NCI-H187 treated with DMSO at 0.1 percent for 48 hours (cell line): ENCODE results near the gene PRKN.
"Not testable (repeated sequence)": the region's sequence is repeated elsewhere in the genome, so short reads cannot be mapped to it uniquely, and the experiment has no call there.

Experiments
- DNase-seq: peaks from one replicate; lab custom pipeline; 2025; lab: John Stamatoyannopoulos, UW

Gene PRKN

GRCh38 chr6:162710936-162711335, 16.6 kb downstream of the PRKN start:
- DNase-seq = no peak

GRCh38 chr6:162710419-162710818, 17.1 kb downstream of the PRKN start:
- DNase-seq = no peak

GRCh38 chr6:162709431-162709830, 18.1 kb downstream of the PRKN start:
- DNase-seq = no peak

- DNase-seq = no peak
Observed at GRCh38 chr6:162708971-162709370, 18.6 kb downstream of the PRKN start.

- DNase-seq = no peak
Observed at GRCh38 chr6:162706232-162706631, 21.3 kb downstream of the PRKN start.

GRCh38 chr6:162705736-162706135, 21.8 kb downstream of the PRKN start:
- no peak for DNase-seq

GRCh38 chr6:162704001-162704400, 23.6 kb downstream of the PRKN start:
- DNase-seq = no peak

GRCh38 chr6:162702446-162702845, 25.1 kb downstream of the PRKN start:
- DNase-seq = no peak

- no peak for DNase-seq
Observed at GRCh38 chr6:162701551-162701950, 26.0 kb downstream of the PRKN start.

GRCh38 chr6:162700966-162701365, 26.6 kb downstream of the PRKN start:
- DNase-seq = no peak

- DNase-seq = no peak
Observed at GRCh38 chr6:162699961-162700360, 27.6 kb downstream of the PRKN start.

GRCh38 chr6:162698440-162698839, 29.1 kb downstream of the PRKN start:
- DNase-seq = no peak

- DNase-seq = no peak
Observed at GRCh38 chr6:162697872-162698403, 29.6 kb downstream of the PRKN start.

- no peak for DNase-seq
Observed at GRCh38 chr6:162690158-162690557, 37.4 kb downstream of the PRKN start.

GRCh38 chr6:162688751-162689345, 38.7 kb downstream of the PRKN start:
- DNase-seq = no peak

- DNase-seq = no peak
Observed at GRCh38 chr6:162685586-162685985, 42.0 kb downstream of the PRKN start.

- DNase-seq = no peak
Observed at GRCh38 chr6:162684961-162685360, 42.6 kb downstream of the PRKN start.

- no peak for DNase-seq
Observed at GRCh38 chr6:162684052-162684451, 43.5 kb downstream of the PRKN start.

- DNase-seq = no peak
Observed at GRCh38 chr6:162683135-162683534, 44.4 kb downstream of the PRKN start.

- no peak for DNase-seq
Observed at GRCh38 chr6:162681447-162681846, 46.1 kb downstream of the PRKN start.

- no peak for DNase-seq
Observed at GRCh38 chr6:162680871-162681270, 46.7 kb downstream of the PRKN start.

- DNase-seq = no peak
Observed at GRCh38 chr6:162680367-162680766, 47.2 kb downstream of the PRKN start.

- DNase-seq = no peak
Observed at GRCh38 chr6:162679681-162680080, 47.9 kb downstream of the PRKN start.

GRCh38 chr6:162678896-162679295, 48.7 kb downstream of the PRKN start:
- DNase-seq = not testable (repeated sequence)
